Germinal center (tissue), 1 donor: ENCODE data around the gene OLFML2B.

ENCODE experiments used
- DNase-seq: peaks from one replicate; pipeline ENCODE4 v3.0.0; 2012; ENCODE audit warnings: mixed read lengths, low spot score

Gene OLFML2B

DNA sequence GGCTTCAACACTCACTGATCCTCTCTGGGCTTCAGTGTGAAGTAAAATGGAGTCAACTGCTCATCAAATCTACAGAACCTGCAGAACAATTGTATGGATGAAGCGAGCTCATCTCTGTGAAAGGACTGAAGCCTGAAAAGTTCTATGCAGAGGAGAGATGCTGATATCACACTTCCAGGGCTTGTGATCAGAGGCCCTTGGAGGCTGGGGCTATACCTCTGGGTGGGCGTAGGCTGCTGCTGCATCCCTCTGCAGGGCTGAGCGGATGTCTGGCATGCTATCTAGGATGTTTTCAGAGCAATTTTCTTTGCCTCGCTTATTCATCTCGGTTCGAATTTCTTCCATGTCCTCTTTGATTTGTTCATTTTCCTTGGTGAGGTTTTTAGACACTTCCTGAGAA lies 17.6 kb downstream of the OLFML2B start:
- DNase-seq, result no peak

DNA sequence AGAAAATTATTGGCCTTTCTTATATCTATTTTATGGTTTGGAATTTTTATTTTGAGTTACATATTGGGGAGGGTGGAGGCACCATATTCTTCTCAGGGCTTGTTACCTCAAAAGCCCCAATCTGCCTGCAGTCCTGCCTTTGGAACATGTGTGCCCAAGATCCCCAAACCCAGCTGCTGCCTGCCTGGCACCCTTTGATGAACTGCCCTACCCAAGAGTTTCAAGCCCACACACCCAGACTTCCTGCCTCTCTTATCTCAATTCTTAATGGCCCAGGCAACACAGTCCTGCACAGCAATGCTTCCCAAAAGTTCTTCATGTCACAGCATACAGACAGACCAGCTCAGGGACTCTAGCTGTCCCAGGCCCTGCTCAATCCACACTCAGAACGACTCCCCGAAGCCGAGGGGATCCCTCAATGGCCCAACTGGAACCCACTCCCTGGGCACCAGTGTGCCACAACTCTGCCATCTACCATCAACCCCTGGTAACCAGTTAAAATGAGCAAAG lies 19.2 kb downstream of the OLFML2B start:
- DNase-seq, result no peak

DNA sequence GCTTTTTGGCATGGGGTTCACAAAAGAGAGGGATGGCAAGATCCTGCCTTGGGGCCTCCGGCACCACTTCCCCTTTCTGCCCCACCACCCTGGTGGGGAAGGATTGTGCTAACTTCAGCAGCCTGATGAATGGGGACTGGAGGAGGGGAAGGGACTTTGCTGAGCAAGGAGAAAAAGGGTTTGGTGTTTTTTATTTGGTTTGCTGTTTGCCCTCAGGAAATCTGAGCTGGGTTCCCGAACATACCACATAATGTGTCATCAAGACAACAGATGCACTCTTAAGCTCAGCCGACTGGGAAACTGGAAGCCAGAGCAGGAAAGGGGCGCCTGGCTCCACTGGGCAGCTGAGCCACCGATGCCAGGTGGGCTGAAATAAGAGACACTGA lies 19.8 kb downstream of the OLFML2B start:
- no peak for DNase-seq

DNA sequence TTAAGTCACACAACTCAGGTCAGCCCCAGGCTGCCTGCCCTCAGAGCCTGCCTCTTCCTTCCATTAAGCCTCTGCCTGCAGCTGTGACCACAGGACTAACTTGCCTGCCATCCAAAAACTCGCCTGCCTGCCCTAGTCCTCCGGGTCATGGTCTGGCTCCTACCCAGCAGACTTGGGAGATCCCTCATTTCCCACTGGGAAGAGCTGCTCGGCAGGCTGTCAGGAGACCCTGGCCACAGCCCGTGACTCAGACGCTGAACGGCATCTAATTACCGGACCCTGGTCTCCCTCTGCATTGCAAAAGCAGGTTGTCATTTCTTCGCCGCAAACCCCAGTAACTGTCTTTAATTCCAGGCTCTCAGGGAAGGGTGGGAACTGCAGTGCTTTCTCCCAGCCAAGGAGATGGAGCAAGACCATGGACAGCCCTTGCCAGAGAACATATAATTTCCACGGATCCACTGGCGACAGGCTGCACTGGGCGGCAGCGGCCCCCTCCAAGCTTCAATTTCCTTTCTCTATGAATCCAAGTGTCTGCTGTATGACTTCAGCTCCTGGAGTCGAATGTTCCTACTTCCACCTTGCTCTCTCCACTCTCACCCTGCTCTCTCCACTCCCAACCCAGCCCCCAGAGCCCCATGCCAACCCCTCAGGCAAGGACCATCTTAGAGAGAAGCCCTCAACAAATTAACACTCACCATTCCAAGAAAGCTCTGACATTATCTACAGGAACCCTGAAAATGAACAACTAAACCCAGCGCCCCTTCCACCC lies 20.4 kb downstream of the OLFML2B start:
- no peak for DNase-seq

DNA sequence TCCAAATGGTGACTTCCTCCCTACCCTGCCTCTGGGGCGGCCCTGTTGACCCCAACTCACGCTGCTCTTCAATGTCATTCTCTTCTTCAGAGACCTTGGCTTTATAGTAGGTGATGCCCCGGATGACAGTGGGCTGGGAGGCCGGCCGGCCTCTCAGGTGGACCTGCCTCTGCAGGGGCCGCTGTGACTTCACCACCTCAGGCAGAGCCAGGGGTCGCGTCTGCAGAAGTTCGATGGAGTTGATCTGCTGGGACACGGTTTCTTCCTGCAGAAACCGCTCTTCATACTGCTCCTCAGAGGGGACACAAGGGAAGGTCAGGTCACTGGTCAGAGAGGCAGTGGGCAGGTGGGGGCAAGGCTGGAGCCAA lies 23.6 kb downstream of the OLFML2B start:
- no peak for DNase-seq

DNA sequence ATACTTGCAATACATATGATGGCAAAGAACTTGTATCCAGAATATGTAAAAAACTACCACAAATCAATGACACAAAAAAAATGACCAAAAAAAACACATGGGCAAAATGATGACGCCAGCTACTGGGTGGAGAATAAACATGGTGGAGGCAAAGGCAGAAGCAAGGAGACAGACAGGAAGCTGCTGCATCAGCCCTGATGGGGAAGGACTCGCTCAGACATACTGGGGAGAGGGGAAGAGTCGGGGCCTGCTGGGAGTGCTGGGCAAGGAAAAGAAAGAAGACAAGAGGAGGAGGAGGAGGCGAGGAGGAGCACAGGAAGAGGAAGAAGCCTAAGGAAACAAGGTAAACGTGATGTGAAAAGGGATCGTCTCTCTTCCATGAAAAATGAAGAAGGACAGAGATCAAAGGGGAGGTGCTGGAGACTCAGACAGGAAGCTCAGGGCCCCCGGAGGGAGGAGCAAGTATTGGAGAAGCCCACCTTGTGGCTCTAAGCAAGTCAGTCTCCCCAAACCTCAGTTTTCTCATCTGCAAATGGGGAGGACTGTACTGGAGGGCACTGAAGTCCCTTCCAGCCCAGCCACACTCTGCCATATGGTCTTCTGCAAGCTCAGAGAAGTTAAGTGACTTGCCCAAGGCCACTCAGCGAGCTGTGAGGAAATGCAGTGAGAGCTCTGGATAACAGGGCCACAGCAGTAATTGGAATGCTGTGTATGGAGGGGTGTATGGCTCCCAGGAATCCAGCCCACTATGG lies 24.2 kb downstream of the OLFML2B start:
- DNase-seq, result no peak

DNA sequence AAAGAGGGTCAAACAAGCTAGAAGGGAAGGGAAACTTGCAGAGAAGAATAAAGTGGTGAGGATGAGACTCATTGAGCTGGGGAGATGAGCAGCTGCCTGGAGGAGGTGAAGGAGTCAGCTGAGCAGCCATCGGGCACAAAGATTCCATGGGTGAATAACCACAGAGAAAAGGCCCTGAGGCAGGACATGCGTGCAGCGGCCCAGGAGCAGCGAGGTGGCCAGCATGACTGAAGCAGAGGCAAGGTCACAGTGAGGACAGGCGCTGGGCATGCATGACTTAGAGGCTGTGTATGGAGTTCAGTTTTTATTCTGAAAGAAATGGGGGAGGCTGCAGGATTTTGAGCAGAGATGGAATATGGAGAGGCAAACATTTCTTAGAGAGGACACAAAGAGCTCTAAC lies 24.9 kb downstream of the OLFML2B start:
- DNase-seq, result no peak

DNA sequence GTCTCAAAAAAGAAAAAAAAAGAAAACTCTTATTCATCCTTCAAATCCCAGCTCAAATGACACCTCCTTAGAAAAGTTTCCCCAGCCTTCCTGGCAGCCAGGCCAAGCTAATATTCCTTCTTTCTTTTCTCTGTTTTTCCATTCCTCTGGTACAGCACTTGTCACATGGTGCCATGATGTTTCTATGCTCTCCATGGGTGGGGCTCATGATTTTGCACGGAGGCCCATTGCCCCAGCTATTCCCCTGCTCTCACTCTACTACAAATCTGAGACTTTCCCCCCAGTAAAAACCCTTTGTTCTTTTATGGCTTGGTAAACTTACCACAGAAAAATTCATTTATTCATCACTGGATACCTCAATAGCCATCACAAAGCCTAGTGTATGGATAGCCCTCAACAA lies 26.5 kb downstream of the OLFML2B start:
- no peak for DNase-seq

DNA sequence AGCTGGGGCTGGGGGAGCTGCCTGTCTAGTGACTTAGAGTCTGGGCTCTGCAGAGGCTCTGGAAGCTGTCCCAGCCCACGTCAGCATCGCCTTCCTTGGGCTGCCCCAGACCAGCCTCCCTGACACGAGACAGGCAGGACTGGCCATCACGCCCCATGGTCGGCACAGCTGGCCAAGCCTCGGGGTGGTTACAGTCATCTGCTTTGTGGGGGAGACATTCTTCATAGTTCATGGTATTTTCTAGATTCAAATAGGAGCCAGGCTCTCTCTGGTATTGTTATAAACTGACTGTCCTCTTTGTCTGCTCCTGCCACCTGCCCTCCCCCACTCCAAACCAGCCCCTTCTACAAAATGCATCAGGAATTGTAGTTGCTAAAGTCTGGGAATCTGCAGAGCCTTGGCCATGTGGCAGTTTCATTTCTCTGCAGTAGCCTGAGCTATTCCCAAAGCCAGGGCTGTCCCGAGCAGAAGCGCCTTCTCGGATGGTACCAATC lies 29.4 kb downstream of the OLFML2B start:
- no peak for DNase-seq

DNA sequence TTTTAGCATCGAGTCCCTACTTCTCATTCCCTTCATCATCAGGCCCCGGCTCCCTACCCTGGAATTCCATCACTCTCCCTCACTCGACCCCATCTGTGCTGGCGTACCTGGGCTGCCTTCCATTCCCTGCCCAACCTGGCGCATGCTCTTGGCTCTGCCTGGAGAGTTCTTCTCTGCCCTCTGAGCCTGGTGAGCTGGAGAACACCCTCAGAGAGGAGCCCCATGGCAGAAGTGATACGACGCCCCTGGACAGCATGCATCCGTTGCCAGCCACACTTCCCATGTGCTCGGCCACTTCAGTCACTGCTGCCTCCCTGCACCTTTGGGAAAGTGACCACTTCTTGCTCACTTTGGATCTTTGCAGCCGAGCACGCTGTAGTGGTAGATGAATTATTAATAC lies 30.1 kb downstream of the OLFML2B start:
- DNase-seq, result no peak

DNA sequence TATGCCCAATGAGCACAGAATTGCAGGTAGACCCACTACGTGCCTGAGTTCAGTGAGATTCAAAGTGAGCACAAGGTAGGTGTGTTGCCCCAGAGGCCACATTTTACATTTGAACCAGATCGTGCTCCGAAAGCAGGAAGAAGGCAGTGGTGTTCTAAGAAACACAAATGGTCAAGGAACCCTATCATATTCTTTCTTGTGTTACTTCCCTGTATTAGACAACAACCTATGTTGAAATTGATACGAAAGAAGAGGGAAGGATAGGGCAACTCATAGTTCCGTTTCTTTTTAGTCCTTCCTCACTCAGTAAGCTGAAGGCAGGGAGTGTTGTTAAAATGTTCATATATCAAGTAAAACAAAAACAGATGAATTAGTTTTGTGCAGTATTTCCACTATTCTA lies 33.9 kb downstream of the OLFML2B start:
- no peak for DNase-seq

DNA sequence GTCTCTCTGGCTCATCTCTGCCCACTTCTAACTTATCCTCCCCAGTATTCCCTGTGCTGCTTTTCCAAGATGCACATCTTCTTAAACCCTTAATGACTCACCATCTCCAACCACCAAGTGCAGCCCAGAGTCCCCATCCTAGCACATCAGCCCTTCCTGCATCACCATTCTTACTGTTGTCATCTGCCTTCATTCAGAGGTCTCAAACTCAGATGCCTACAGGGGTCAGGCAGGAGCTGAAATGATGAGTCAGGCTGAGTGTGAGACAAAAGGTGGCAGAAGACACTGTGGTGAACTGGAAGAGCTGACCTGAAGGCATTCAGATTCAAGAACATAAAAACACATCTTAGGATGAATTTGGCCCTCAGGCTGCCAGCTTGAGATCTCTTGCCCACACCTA lies 34.6 kb downstream of the OLFML2B start:
- no peak for DNase-seq

DNA sequence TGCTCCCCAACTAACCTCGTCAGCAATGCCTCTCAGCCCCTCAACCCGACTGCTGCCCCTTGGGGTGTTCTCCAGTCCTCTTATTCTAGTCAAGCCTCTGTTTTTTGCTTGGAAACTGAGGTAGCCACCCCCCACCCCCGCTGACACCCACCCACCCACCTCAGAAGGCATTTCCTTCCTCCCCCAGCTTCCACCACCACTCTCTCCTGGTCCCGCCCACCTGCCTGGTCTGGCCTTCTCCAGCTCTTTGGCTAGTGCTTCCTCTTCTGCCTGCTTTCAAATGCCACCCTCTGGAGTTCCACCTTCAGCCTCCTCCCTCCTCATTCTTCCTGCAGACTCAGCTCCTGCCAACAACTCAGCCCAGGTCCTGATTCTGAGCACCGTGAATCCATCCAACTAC lies 35.3 kb downstream of the OLFML2B start:
- no peak for DNase-seq

DNA sequence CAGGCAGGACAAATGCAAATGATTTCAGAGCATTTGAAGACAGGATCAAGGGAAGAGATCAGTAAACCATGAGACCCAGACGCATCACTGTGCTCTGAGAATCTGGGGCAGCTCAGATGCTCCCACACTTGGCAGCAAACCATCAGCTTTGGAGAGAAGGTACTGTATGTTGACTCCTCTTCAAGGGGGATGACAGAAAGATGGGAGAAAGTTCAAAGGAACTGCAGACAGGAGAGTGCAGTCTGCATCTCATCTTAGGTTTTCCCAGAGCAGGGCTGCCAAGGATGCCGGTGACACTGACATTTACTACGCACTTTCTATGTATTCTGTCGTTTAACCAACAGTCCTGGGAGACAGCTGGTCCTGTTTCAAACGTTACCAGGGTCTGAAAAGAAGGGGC lies 35.8 kb downstream of the OLFML2B start:
- DNase-seq, result no peak

DNA sequence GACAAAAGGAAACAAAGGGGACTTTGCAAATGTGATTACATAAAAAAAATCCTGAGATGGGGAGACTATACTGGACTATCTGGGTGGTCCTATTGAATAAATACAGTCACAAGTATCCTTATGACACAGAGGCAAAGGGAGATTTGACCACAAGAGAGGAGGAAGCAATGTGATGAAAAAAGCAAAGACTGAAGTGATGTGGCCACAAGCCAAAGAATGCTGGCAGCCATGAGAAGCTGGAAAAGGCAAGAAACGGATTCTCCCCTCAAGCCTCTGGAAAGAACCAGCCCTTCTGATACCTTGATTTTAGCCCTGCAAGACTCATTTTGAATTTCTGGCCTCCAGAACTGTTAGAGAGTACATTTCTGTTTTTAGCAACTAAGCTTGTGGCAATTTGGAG lies 36.4 kb downstream of the OLFML2B start:
- no peak for DNase-seq

DNA sequence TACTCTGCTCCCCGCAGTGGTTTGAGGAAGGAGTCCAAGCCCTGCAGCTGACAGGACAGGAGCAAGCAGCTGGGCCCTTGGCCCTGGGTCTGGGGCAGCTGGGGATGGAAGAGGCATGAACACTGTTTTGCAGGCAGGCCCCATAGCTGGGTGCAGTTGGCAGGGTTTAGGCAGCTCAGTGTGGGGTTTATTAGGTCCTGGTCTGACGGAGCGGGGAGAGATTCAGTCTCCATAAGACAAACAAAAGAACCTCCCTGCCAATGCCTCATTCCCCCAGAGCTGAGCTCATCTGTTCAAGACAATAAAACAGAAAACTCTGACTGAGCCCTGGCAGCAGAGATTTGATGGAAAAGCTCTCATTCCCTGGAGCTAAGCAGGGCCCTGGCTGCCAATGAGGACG lies 37.3 kb downstream of the OLFML2B start:
- no peak for DNase-seq

DNA sequence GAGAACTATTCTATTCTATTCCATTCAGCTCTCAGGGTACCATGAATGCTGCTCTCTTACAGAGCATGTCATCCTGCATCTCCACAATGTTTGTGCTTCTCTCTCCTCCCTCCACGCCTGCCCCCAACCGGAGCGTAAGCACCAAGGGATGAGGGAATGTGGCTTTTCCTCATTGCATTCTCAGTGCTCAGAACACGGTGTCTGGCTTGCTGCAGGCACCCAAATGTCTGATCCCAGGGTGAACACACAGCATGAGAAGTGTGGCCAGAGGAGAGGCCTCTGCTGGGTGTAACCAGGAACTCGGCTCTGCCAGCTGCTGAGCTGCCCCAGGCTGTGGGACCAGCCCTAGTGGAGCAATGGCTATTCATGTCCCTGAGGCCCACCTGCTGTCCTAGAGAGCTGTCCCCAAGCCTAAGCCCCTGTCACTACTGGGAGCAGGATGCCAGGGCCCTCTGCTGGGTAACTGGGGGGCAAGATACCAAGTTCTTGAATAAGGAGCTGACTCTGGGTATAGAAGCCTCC lies 38.3 kb downstream of the OLFML2B start:
- DNase-seq, result no peak

DNA sequence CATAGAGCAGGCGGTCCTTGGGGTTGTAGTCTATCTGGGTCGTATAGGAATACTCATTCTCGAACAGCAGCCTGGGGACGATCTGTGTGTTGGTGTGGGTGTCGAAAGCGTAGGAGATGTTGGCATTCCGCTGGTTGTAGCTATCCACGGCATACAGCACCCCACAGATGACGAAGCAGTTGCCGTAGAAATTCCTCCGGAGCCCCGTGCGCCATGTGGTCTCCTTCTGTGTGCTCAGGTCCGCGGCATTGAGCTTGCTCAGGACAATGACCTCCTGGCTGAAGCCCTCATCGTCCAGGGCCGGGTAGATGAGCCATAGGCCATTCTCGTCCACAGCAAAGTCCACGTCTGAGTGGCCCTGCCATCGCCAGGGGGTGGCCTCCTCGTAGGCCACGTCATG lies 39.9 kb downstream of the OLFML2B start:
- no peak for DNase-seq

DNA sequence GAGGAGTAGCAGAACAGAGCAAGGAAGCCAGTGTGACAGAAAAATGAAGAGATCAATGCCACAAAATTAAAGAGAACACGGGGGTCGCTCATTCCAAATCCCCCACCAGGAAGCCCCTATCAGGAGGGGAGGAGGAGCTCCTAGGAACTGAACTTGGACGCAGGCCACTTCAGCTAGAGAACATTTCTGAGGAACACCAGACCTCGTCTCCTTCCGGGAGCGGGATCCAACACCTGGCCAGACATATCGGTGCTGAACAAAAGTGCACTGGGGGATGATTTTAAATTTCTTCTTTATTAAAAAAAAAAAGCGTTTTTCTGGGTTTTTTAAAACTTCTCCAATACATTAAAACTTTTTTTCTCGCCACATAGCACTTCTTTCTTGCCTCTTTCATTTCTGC lies 40.8 kb downstream of the OLFML2B start:
- no peak for DNase-seq

DNA sequence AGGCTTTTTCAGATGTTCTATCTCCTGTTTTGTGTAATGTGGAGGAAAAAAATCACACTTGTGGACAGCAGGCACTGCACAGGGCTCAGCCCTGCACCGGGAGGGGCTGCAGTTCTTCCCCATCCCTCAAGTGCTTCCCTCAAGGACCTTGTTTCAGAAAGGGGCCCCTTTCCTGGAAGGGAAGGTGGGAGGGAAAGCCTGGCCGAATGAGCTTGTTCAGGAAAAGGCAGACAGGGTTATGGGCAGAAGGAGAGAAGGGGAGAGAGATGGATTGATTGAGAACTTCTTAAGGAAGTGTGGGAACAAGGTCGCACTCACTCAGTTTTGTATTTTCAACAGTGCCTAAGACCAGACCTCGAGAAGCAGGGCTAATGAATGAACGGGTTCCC lies 41.2 kb downstream of the OLFML2B start:
- DNase-seq, result no peak

DNA sequence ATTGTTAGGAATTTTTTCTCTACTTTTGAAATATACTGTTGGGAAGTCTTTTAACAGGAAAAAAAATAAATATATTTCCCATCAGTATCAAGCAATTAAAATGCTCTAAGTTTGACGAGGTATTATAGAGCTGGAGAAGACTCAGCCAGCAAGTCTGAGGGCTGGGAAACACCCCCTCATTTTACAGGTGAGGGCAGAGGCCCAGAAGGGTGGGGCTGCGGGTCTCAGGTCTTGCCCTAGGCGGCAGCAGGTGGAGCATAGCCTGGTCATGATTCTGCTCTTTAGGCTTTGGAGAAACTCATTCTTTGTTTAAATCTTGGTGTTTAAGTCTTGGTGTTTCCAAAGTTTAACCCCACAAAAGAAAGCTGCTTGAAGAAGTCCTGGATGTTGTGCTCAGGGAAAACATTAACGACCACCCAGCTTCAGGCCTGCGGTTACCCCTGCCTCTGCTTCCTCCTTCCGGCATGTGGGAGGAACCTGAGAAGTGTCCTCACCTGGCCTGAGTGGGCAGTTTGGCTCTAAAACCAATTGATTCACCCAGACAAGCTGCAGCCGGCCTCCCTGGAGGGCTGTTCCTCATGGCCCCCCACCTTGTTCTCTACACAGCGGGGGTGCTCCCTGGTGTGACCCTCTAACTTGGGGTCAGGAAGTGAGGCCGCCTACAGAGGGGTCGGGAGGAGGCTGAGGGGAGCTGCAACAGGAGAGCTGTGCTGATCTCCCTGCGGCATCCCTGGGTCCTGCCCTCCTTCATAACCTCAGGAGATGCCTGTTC lies 41.7 kb downstream of the OLFML2B start:
- no peak for DNase-seq

DNA sequence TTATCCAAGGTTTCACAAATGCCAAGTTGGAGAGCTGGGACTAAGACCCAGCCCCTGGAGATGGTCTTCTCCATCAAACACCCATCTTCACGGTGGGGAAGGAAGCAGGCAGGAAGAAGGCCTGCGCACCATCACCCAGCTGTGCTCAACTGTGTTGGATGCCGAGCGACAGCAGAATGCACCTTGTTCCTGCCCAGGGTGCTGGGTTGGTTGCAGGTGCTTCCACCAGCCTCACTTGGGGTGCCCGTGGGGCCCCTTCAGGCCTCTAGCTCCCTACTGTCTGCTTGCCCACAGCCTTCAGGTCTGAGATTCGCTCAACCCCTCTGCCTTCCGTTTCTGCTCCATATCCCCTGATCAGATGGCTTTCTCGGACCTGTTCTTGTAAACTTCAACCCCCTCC lies 42.5 kb downstream of the OLFML2B start:
- no peak for DNase-seq
